HG02970 (cell line): ENCODE measurements around the gene CDC34.
"Not testable (repeated sequence)": the region's sequence is repeated elsewhere in the genome, so short reads cannot be mapped to it uniquely, and the experiment has no call there.

ENCODE experiments used
- ATAC-seq: cut with Tn5 transposase; IDR thresholded peaks from one replicate; pipeline ENCODE4 v1.9.1; 2021; ENCODE audit warnings: mild to moderate bottlenecking, moderate library complexity, moderate number of reproducible peaks; ENCODE audit not compliant: unreplicated experiment, low FRiP score

Gene CDC34

DNA sequence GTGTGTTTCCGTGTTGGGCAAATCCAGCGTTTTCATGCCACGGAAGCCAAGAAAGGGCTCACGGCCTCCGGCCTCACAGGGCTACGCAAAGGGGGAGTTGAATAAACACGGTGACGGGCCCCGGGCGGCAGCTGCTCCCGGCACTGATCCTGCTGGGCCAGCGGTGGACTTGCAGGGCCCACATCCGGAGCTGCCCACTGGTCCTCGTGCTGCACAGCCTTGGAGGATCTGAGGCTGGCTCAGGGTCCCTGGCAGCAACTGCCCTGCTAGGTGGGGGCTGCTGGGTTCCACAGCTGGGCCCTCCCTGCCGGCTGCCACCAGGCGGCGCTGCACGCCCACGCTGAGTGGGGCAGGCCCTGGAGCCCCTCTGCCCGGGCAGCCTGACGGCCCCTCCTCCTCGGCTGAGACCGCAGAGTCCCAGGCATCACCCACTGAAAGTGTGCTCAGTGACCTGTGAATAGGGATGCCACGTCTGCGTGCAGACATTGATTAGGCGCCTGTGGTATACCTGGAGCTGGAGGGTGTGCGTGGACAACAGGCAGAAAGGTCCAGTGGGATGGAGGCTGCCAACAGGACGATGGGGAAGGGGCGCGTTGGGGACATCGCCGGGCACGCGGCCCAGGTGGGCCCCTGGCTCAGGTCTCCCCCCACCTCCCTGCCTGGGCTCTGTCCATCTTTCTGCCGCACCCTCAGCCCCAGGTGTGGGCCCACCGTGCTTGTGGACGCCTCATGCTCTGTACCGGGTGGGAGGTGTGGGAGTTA lies 52.9 kb downstream of the CDC34 start:
- no peak for ATAC-seq

DNA sequence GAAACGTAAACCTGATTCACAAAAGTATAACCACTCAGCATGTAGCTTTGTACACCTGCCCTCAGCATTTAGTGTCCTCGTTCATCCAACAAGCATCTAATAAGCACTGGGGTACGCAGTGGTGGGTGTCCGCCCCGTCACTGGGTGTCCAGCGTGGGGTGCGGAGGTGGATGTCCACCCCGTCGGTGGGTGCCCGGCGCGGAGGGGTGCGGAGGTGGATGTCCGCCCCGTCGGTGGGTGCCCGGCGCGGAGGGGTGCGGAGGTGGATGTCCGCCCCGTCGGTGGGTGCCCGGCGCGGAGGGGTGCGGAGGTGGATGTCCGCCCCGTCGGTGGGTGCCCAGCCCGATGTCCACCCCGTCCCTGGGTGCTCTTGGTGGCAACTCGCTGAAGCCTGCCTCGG lies 53.6 kb downstream of the CDC34 start:
- ATAC-seq: not testable (repeated sequence)

DNA sequence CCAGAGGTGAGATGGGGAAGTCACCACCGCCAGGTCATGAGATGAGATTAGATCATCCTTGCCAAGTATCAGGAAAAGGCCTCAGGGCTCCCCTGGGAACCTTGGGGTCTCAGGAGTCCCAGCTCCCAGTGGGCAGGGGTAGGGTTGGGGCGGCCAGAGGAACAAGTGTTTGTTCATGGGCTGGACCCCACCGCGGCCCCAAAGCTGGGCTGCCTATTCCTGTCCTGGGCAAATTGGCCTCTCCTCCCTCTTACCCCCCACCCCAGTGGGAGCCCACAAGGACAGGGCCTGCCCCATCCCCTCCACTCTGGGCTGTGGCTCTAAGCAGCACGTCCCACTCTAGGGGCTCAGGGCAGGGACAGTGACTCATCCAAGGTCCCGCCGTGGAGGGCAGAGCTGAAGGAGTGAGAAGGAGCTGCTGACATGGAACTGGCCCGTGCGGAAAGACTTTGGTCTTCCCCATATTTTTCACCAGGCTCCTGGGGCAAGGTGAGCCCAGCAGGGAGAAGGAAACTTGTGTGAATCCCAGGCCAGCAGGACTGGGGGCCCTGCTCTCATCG lies 54.1 kb downstream of the CDC34 start:
- ATAC-seq: no peak

DNA sequence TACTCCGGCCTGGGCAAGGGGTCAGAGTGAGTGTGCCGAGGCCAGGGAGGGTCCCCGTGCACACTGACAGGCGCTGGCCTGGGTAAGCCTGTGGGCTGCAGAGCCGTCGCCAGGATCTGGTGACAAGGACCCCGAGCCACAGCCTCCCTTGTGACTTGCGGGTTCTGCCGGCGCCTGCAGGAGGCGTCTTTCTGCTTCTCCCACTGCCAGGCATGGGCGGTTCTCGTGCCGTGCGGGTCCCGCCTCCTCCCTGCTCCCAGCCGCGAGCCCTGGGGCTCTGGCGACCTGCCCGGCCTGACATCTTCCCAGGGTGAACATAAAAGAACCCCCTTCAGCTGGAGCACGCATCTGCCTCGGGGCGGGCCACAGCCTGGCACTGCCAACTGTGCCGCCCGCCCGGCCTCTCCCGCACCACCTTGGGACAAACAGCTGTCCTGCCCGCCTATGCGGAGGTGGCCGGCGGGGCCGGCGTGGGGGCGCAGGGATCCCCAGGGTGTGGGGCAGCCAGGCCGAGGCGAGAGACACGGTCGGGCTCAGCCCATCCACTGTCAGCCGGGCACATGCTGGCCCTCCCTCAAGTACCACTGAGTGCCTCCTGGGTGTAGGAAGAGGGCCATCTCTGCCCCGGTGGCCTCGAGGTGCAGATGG lies 56.7 kb downstream of the CDC34 start:
- no peak for ATAC-seq

DNA sequence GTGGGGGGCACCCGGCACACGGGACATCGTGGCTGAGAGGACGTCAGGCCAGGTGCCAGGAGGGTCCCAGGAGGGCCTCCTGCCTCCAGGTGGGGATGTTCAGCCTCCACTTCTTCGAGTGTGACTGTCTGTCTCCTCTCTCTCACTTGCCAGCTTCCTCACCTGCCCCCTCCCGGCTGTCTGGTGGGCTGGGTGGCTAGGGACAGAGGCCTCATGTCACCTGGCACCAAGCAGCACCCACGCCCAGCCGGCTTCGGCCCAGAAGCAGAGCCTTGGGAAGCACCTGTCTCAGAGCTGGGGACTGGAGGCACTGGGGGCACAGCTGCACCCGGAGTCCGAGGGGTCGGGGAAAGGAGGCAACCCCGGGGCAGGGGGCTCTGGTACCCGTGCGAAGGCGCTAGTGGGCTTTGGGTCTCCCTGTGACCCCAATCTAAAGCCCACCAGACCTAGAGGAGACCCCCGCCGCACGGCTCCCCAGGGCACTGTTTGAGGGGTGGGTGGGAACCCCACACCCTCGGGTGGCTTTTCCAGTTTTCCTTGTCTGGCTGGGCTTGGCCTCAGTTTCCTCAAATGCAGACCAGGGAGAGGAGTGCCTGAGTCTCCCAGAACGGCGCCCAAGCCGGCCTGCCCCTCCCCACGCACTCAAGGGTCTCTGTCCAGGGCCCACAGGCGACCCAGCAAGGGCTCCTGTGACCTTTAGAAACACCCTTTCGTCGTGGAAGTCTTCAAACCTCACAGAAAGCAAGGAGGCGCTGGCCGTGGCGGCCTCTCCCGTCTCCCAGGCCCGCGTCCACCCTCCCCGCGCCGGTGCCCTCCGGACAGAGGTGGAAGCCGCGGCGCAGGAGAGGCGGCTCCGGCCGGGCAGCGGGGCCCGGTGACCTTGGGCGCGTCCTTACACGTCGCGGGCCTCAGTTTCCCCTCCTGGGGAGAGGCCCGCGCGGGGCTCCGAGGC lies 57.5 kb downstream of the CDC34 start:
- no peak for ATAC-seq

DNA sequence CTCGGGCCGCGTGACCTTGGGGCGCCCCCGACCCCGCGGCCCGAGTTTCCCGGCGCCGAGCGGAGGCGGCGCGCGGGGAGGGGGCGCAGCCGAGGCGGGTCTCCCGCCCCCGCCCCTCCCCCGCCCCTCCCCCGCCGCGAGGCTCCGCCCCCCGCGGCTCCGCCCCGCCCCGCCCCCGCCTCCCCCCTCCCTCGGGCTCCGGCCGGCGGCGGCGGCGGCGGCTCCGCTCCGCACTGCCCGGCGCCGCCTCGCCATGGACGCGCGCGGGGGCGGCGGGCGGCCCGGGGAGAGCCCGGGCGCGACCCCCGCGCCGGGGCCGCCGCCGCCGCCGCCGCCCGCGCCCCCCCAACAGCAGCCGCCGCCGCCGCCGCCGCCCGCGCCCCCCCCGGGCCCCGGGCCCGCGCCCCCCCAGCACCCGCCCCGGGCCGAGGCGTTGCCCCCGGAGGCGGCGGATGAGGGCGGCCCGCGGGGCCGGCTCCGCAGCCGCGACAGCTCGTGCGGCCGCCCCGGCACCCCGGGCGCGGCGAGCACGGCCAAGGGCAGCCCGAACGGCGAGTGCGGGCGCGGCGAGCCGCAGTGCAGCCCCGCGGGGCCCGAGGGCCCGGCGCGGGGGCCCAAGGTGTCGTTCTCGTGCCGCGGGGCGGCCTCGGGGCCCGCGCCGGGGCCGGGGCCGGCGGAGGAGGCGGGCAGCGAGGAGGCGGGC lies 58.3 kb downstream of the CDC34 start, which contains the start of gene HCN2:
HCN2 (plus strand) TSS at position 189 of the 703 bp plus-strand sequence; CDS start at position 254, 65 bp downstream.
- ATAC-seq: no peak

DNA sequence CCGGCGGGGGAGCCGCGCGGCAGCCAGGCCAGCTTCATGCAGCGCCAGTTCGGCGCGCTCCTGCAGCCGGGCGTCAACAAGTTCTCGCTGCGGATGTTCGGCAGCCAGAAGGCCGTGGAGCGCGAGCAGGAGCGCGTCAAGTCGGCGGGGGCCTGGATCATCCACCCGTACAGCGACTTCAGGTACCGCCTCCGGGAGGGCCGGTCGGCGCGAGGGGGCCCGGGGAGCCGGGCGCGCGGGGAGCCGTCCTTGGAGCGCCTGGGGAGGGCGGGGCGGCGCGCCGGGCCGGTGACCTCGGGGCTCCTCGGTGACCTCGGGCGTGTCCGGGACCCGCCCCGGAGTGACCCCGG lies 58.8 kb downstream of the CDC34 start:
- no peak for ATAC-seq

DNA sequence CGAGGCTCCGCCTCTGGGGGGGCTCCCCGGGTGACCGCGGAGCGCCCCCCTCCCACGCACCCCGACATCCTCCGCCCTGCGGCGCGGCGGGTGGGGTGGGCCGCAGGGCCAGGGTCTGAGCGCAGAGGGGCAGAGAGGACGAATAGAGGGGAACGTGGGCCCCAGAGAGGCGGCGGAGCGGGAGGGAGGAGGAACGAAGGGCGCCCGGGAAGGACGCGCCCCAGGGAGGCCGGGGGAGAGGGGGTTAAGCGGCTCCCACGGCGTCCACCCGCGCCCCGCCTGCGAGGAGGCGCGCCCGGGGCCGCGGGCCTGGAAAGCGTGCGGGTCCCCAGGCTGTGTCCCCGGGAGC lies 59.2 kb downstream of the CDC34 start:
- ATAC-seq: no peak

DNA sequence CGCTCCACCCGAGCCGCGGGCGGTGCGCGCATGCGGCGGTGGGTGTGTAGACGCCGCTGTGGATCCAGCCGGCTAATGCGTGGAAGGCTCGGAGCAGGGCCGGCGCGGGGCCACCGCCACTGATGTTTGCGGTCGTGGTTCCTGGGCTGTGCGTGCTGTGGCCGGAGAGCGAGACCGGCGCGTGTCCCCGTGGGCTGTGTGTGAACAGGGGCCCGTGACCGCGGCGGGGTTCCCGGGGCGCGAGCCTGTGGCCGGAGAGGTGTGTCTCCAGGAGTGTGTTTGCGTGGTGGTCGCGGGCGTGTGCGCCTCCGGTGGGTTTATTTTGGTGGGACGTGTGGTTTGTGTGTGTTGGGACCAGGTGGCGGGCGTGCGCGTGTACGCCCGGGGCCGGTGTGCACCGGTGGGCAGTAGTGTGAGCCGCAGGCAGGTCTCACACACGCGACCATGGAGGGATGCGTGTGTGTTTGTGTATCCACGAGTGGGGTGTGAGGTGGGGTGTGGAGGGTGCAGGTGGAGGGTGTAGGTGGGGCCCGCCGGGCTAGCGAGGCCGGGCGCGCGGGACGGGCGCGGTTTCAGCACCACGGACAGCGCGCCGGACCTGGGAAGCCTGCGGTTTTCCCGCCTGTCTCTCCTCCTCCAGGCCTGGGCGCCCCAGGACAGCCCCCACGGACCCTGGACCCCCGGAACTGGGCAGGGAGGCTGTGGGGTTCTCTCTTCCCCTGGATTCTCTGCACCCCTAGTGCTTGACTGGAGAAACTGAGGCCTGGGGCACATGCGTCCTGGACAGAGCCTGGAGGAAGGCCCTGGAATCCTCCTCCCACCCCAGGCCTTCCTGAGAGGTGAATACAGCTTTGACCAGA lies 59.8 kb downstream of the CDC34 start:
- no peak for ATAC-seq
